ENCODE data around the gene NSUN4.

Gene NSUN4

GRCh38 chr1:46408356-46409062, 67.9 kb downstream of the NSUN4 start:
- no peak for DNase-seq

- no peak for DNase-seq
Observed at GRCh38 chr1:46409063-46409372, 68.4 kb downstream of the NSUN4 start.

GRCh38 chr1:46410156-46411009, 69.8 kb downstream of the NSUN4 start:
- DNase-seq = no peak

GRCh38 chr1:46411010-46411405, 70.4 kb downstream of the NSUN4 start:
- DNase-seq = no peak
